MCF 10A (cell line): ENCODE results near the gene CLDN18. TPM values are rescaled to one million over a fixed set of nuclear protein-coding genes. Genes with fewer than 3 reads are reported as not detected.

Experiments used
- BruUV-seq: library from RNA; stranded (reverse); fragments of 400-500 nt; replicated peaks from 2 replicates; lab custom pipeline; 2021; lab: Mats Ljungman, UMichigan
- CTCF ChIA-PET: fragments of 300-600 bp; sonication (Branson Sonifier 250); formaldehyde crosslinking; extraction: SDS; loops from one replicate; lab custom pipeline; 2021; ENCODE audit warnings: antibody characterized with exemption, inconsistent platforms; lab: Yijun Ruan, JAX
- POLR2A ChIA-PET: fragments of 300-600, 350-650 bp; sonication (Branson Sonifier 250); formaldehyde crosslinking; extraction: SDS; loops from one replicate; lab custom pipeline; 2020; ENCODE audit warnings: antibody characterized with exemption, inconsistent platforms; lab: Yijun Ruan, JAX
- DNase-seq: peaks from one replicate; pipeline ENCODE4 v3.0.0-alpha.2; 2018; ENCODE audit not compliant: unreplicated experiment
- H3K27ac Mint-ChIP-seq: one replicate; pipeline ENCODE4 v1.8.0; 2022; ENCODE audit warnings: mild to moderate bottlenecking, low read depth, mixed read lengths; ENCODE audit not compliant: unreplicated experiment
- H3K27me3 Mint-ChIP-seq: one replicate; pipeline ENCODE4 v1.8.0; 2022; ENCODE audit warnings: mixed read lengths; ENCODE audit not compliant: insufficient read depth, unreplicated experiment
- H3K36me3 Mint-ChIP-seq: one replicate; pipeline ENCODE4 v1.8.0; 2022; ENCODE audit warnings: mild to moderate bottlenecking, moderate library complexity, mixed read lengths; ENCODE audit not compliant: insufficient read depth, unreplicated experiment
- H3K4me1 Mint-ChIP-seq: one replicate; pipeline ENCODE4 v1.8.0; 2022; ENCODE audit warnings: mixed read lengths; ENCODE audit not compliant: insufficient read depth, unreplicated experiment
- H3K4me3 Mint-ChIP-seq: one replicate; pipeline ENCODE4 v1.8.0; 2022; ENCODE audit warnings: mild to moderate bottlenecking, moderate library complexity, mixed read lengths; ENCODE audit not compliant: unreplicated experiment
- H3K9me3 Mint-ChIP-seq: one replicate; pipeline ENCODE4 v1.8.0; 2022; ENCODE audit warnings: mixed read lengths; ENCODE audit not compliant: unreplicated experiment
- CTCF ChIP-seq: fragments of 200-600 bp; IDR thresholded peaks from one replicate; pipeline ENCODE4 v1.8.0; 2022; ENCODE audit warnings: antibody characterized with exemption, mild to moderate bottlenecking; ENCODE audit not compliant: unreplicated experiment
- intact Hi-C: fragments of 100-400 bp; cut with micrococcal nuclease; formaldehyde crosslinking; loops from 2 replicates; pipeline ENCODE4 v1.14.1; 2022
- total RNA-seq: library from RNA; stranded (reverse); gene quantifications from 2 replicates; pipeline ENCODE4 v1.2.3, GENCODE V29; 2022

The CLDN18 gene
- total RNA-seq, 1 experiment from 2014 or later = not detected

DNA sequence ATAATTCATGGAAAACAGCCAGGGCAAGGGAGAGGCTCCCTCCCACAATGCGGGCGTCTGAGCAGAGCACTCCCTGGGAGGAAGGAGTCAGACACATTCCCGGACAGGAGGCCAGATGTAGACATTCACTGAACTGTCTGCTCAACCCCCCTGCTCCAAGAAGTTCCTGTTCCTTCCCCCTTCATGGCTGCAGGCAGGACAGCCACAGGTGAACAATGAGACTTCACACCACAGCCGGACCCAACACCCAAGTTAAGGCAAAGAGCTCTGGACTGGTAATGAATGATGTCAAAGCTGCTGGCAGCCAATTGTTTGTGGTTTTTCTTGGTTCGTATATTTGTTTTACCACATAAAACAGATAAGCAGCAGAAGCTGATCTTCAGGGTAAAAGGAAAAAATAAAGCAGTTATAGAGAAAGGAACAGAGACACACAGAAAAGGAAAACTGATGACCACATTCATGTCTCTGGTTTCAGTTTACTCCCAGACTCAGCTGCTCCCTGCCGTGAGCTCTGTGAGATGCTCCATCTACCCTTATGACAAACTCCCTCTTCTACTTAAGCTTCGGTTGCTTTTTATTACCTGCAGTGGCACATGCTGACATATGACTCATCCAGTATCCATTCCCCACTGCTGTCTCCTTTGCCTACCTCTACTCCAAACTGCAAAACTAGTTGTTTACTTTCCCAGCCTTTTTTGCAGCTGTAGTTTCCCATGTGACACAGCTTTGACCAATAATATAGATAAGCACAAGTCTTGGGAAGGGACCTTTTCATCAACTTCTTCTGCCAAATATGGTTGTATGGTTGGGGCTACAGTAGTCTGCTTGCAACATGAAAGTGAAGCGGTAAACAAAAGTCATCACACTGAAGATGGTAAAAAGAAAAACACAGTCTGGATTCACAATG, 72.4 kb downstream of the CLDN18 start:
- Mint-ChIP-seq H3K27me3 (no peaks in the 10 kb centered on the region), H3K4me3 (peak overlapping the region; percentile 63), H3K36me3 (peaks cover 18% of the 10 kb centered on the region), H3K27ac (peak overlapping the region; percentile 90), H3K9me3 (no peaks in the 10 kb centered on the region), H3K4me1 (peaks cover 50% of the 10 kb centered on the region)
- TF ChIP-seq CTCF = no peak
- peak; percentile 93 for DNase-seq
- ChIA-PET POLR2A (interaction anchor here (0.6 to 5.1 kb wide), 9 partner anchors 8 to 91 kb away, joined by 3 to 39 read pairs (median 3); partner anchors contain the start of gene DZIP1L), CTCF (interaction anchor here (0.6 to 22.2 kb wide), 16 partner anchors 10 to 1334 kb away, joined by 3 to 743 read pairs (median 4); partner anchors contain the start of gene DZIP1L)
- intact Hi-C loops = no loop called here
- no TSS peak for BruUV-seq

DNA sequence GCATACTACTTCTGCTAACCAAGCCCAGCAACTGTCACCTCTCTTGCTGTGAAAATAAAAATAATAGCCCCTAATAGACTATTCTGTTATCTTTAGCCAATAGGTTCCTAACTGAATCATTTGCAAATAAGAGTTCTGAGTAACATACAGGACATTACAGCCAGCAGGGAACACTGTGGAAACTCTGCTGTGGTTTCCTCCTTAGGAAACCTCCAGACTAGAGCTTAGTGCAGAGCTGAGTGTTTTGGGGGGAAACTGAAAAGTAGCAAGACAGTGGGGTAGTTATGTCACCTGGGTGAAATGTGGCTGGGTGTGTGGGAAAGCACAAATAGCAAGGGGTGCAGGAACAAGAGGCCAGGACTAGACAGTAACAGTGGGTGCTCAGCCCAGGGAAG, 73.0 kb downstream of the CLDN18 start:
- H3K36me3 Mint-ChIP-seq = peaks cover 19% of the 10 kb centered on the region
- CTCF ChIA-PET = interaction anchor here (0.6 to 22.2 kb wide), 11 partner anchors 9 to 1335 kb away, joined by 3 to 743 read pairs (median 4); partner anchors contain the start of gene DZIP1L
- peaks cover 44% of the 10 kb centered on the region for H3K4me1 Mint-ChIP-seq
- no peaks in the 10 kb centered on the region for H3K27me3 Mint-ChIP-seq
- H3K4me3 Mint-ChIP-seq = peak overlapping the region; percentile 63
- H3K27ac Mint-ChIP-seq = peak overlapping the region; percentile 90
- intact Hi-C loops = no loop called here
- no peak for DNase-seq
- POLR2A ChIA-PET = interaction anchor here (0.9 to 5.1 kb wide), 7 partner anchors 10 to 91 kb away, joined by 3 to 39 read pairs (median 4); partner anchors contain the start of gene DZIP1L
- BruUV-seq = no TSS peak
- TF ChIP-seq CTCF = no peak
- H3K9me3 Mint-ChIP-seq = no peaks in the 10 kb centered on the region

Other genes starting within 250 kb of the CLDN18 start
- gene SOX14, start 245.8 kb upstream of the CLDN18 start, total RNA-seq = not detected in 2 replicates
- gene DZIP1L, start 105.4 kb downstream of the CLDN18 start, total RNA-seq = 6.2 and 11.3 TPM in 2 replicates
- not detected in 2 replicates for gene A4GNT, start 122.2 kb downstream of the CLDN18 start, total RNA-seq
- gene DBR1, start 164.8 kb downstream of the CLDN18 start, total RNA-seq = 12.4 and 13.3 TPM in 2 replicates
- gene ARMC8, start 177.1 kb downstream of the CLDN18 start, total RNA-seq = 29.8 and 35.3 TPM in 2 replicates